IPS-18a (cell line): ENCODE data around the gene GGA3.

Experiments used
- H3K27ac ChIP-seq: one replicate; pipeline ENCODE4 v1.5.1; 2013; ENCODE audit warnings: low read length
- H3K27me3 ChIP-seq: one replicate; pipeline ENCODE4 v1.6.1; 2013; ENCODE audit warnings: mild to moderate bottlenecking, low read length; ENCODE audit not compliant: control insufficient read depth, insufficient read depth
- H3K36me3 ChIP-seq: one replicate; pipeline ENCODE4 v1.6.1; 2013; ENCODE audit warnings: low read depth, low read length; ENCODE audit not compliant: control insufficient read depth
- H3K4me1 ChIP-seq: one replicate; pipeline ENCODE4 v1.6.1; 2013; ENCODE audit warnings: low read depth, low read length; ENCODE audit not compliant: control insufficient read depth
- H3K4me3 ChIP-seq: one replicate; pipeline ENCODE4 v1.5.1; 2013; ENCODE audit warnings: low read length
- H3K9ac ChIP-seq: one replicate; pipeline ENCODE4 v1.6.1; 2013; ENCODE audit warnings: mild to moderate bottlenecking, low read length, moderate library complexity
- H3K9me3 ChIP-seq: one replicate; pipeline ENCODE4 v1.6.1; 2013; ENCODE audit warnings: low read depth, low read length; ENCODE audit not compliant: control insufficient read depth

The GGA3 gene

DNA sequence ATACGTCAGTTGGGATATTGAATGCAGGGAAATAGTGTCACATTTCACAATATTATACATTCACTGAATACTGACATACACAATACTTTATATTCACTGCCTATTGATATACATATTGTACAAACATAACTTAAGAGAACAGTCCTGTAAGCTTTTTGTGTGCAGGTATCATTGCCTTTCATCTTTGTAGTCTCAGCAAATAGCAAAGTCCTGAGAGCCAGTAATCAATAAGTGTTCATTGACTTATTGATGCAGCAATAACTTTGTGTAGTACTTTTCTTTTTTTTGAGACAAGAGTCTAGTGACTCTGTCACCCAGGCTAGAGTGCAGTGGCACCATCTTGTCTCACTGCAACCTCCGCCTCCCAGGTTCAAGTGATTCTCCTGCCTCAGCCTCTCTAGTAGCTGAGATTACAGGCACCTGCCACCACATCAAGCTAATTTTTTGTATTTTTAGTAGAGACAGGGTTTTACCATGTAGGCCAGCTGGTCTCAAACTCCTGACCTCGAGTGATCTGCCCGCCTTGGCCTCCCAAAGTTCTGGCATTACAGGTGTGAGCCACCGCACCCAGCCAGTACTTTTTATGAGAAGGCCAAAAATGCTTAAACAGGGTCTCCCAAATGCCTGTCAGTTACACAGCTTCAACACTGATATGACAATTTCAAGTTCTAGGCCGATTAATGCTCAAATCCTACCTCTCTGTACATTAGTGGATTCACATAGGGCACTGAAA lies 61.4 kb downstream of the GGA3 start:
- Histone ChIP-seq H3K36me3 (no peaks in the 10 kb centered on the region), H3K9me3 (no peaks in the 10 kb centered on the region), H3K27ac (no peak overlapping the region), H3K9ac (no peak overlapping the region), H3K4me3 (no peak overlapping the region), H3K27me3 (no peaks in the 10 kb centered on the region), H3K4me1 (no peaks in the 10 kb centered on the region)

DNA sequence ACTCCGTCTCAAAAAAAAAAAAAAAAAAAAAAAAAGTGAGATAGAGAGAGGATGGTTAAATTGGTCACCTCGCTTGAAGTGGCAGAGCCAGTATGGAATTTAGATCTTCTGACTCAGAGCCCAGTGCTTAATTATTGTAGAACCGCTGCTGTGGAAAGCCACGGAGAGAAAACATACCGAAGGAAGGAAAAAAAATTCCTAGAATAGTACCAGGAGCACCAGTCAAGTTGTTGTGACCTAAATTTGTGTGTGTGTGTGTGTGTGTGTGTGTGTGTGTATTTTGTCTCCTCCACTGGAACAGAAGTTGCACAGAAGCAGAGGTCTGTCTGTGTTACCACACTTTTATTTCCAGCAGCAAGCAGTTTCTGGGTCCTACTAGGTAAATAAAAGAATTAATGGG lies 66.5 kb downstream of the GGA3 start:
- Histone ChIP-seq H3K9ac (no peak overlapping the region), H3K27me3 (no peaks in the 10 kb centered on the region), H3K4me1 (no peaks in the 10 kb centered on the region), H3K9me3 (no peaks in the 10 kb centered on the region), H3K36me3 (no peaks in the 10 kb centered on the region), H3K4me3 (no peak overlapping the region), H3K27ac (no peak overlapping the region)

- Histone ChIP-seq H3K4me1 (no peaks in the 10 kb centered on the region), H3K36me3 (no peaks in the 10 kb centered on the region), H3K9ac (no peak overlapping the region), H3K4me3 (no peak overlapping the region), H3K9me3 (no peaks in the 10 kb centered on the region), H3K27ac (no peak overlapping the region), H3K27me3 (no peaks in the 10 kb centered on the region)
Measured at GRCh38 chr17:75191584-75191983, 69.8 kb downstream of the GGA3 start.

GRCh38 chr17:75188614-75189013 lies 72.8 kb downstream of the GGA3 start:
- Histone ChIP-seq H3K9me3 (no peaks in the 10 kb centered on the region), H3K4me3 (no peak overlapping the region), H3K27me3 (no peaks in the 10 kb centered on the region), H3K4me1 (no peaks in the 10 kb centered on the region), H3K9ac (no peak overlapping the region), H3K27ac (no peak overlapping the region), H3K36me3 (no peaks in the 10 kb centered on the region)
